HCT116 (cell line): ENCODE results near the gene LMX1A.

Experiments used
- EZH2 ChIP-seq: fragments of 200-600 bp; sonication (generic); IDR thresholded peaks from 2 replicates; pipeline ENCODE4 v1.6.1; 2017; ENCODE audit warnings: antibody characterized with exemption, mixed run types
- YY1 ChIP-seq: IDR thresholded peaks from 2 replicates; pipeline ENCODE4 v1.6.1; 2011; ENCODE audit warnings: low read length, low read depth, moderate library complexity, mild to moderate bottlenecking; ENCODE audit not compliant: insufficient replicate concordance; ENCODE audit errors: extremely low read depth
- TF ChIP-seq, protein P1 (sequence below), 3 experiments: fragments of 200-600 bp in 1 of 3; sonication (generic) in 1 of 3; IDR thresholded peaks in 2 of 3; conservative IDR thresholded peaks in 1 of 3; 2 replicates each; pipeline ENCODE4 v1.5.1; 2012 to 2017; ENCODE audit warnings: low read depth in 2 of 3, low read length in 2 of 3, antibody characterized with exemption in 1 of 3, borderline replicate concordance in 1 of 3, control low read depth in 1 of 3, mild to moderate bottlenecking in 1 of 3, mixed read lengths in 1 of 3, mixed run types in 1 of 3, moderate library complexity in 1 of 3; ENCODE audit not compliant: insufficient read depth in 1 of 3
- TF ChIP-seq, protein P2 (sequence below): IDR thresholded peaks from 2 replicates; pipeline ENCODE4 v1.6.1; 2012
- TF ChIP-seq, protein P3 (sequence below): IDR thresholded peaks from 2 replicates; pipeline ENCODE4 v1.6.1; 2012

DNA sequence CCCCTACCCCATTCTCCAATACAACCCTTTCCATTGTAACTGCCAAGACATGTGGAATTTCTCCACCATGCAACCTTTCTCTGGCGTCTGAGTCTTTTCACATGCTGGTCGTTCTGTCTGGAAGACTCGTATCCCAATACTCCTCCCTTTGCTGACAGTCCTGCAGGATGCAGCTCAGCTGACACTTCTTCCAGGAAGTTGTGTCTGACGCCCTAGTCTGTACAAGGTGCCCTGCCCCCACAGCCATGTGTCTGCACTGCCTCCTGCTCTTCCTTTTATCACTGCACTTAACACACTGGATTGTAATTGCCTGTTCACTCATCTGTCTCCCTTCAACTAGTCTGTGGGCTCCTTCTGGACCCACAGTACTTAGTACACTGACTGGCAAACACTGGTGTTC, 188.0 kb downstream of the LMX1A start:
- TF ChIP-seq, protein P1, sequence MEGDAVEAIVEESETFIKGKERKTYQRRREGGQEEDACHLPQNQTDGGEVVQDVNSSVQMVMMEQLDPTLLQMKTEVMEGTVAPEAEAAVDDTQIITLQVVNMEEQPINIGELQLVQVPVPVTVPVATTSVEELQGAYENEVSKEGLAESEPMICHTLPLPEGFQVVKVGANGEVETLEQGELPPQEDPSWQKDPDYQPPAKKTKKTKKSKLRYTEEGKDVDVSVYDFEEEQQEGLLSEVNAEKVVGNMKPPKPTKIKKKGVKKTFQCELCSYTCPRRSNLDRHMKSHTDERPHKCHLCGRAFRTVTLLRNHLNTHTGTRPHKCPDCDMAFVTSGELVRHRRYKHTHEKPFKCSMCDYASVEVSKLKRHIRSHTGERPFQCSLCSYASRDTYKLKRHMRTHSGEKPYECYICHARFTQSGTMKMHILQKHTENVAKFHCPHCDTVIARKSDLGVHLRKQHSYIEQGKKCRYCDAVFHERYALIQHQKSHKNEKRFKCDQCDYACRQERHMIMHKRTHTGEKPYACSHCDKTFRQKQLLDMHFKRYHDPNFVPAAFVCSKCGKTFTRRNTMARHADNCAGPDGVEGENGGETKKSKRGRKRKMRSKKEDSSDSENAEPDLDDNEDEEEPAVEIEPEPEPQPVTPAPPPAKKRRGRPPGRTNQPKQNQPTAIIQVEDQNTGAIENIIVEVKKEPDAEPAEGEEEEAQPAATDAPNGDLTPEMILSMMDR (IDR thresholded peaks at IDR 0.05 in 2 of 3, conservative IDR thresholded peaks at IDR 0.05 in 1 of 3; ENCODE audit: borderline replicate concordance in 1 of 3, insufficient read depth in 1 of 3, low read depth in 2 of 3, low read length in 2 of 3) = no peak
- TF ChIP-seq YY1 (no peak), EZH2 (no peak)
- TF ChIP-seq, protein P2, sequence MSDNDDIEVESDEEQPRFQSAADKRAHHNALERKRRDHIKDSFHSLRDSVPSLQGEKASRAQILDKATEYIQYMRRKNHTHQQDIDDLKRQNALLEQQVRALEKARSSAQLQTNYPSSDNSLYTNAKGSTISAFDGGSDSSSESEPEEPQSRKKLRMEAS = no peak
- TF ChIP-seq, protein P3, sequence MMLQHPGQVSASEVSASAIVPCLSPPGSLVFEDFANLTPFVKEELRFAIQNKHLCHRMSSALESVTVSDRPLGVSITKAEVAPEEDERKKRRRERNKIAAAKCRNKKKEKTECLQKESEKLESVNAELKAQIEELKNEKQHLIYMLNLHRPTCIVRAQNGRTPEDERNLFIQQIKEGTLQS = no peak
